ENCODE results near the gene SNX11. TPM values are rescaled to one million over a fixed set of nuclear protein-coding genes. Genes with fewer than 3 reads are reported as not detected.
A peak's percentile ranks its signal among the peaks of the same experiment; 100 is the strongest.

The SNX11 gene
- total RNA-seq, 1 donor from 2014 or later, result 44.0 TPM

DNA sequence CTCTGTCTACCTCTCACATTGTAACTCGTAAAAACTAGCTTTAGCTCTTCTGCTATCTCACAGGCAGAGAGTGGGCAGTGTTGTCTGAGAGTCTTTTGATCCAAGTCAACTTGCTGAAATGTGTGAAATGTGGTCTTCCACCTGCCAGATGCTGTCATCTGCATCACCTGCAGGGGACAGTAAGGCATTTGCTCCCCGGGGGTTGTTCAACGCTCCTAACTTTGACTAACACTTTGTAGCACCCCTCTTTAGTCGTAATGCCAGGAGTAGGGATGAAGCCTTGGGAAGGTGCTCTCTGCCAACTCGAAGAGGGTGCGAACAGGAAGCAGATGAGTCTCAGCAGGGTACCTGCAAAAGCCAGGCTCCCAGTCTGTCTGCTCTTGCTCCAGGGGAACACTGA lies 36.1 kb downstream of the SNX11 start:
- H3K36me3 Mint-ChIP-seq (ENCODE audit: unreplicated experiment), result no peaks in the 10 kb centered on the region

GRCh38 chr17:48144231-48144630 lies 36.7 kb downstream of the SNX11 start:
- no peak for DNase-seq
- TF ChIP-seq CTCF (IDR thresholded peaks at IDR 0.05; ENCODE audit: partially characterized antibody, unreplicated experiment), result no peak
- H3K4me1 Mint-ChIP-seq (ENCODE audit: low read depth, unreplicated experiment), result peaks cover 12% of the 10 kb centered on the region
- no peak overlapping the region for H3K4me3 Mint-ChIP-seq (ENCODE audit: unreplicated experiment)
- no peak overlapping the region for H3K27ac Mint-ChIP-seq (ENCODE audit: unreplicated experiment)
- H3K9me3 Mint-ChIP-seq (ENCODE audit: unreplicated experiment), result no peaks in the 10 kb centered on the region
- peaks cover 5% of the 10 kb centered on the region for H3K27me3 Mint-ChIP-seq (ENCODE audit: unreplicated experiment)
- no peaks in the 10 kb centered on the region for H3K36me3 Mint-ChIP-seq (ENCODE audit: unreplicated experiment)

More for the DNA sequence above, 36.1 kb downstream of the SNX11 start:
- no peak for DNase-seq
- H3K9me3 Mint-ChIP-seq (ENCODE audit: unreplicated experiment), result no peaks in the 10 kb centered on the region
- no peak overlapping the region for H3K27ac Mint-ChIP-seq (ENCODE audit: unreplicated experiment)
- peaks cover 3% of the 10 kb centered on the region for H3K27me3 Mint-ChIP-seq (ENCODE audit: unreplicated experiment)
- H3K4me3 Mint-ChIP-seq (ENCODE audit: unreplicated experiment), result no peak overlapping the region
- no peak for TF ChIP-seq CTCF (IDR thresholded peaks at IDR 0.05; ENCODE audit: partially characterized antibody, unreplicated experiment)
- H3K4me1 Mint-ChIP-seq (ENCODE audit: low read depth, unreplicated experiment), result peaks cover 7% of the 10 kb centered on the region

DNA sequence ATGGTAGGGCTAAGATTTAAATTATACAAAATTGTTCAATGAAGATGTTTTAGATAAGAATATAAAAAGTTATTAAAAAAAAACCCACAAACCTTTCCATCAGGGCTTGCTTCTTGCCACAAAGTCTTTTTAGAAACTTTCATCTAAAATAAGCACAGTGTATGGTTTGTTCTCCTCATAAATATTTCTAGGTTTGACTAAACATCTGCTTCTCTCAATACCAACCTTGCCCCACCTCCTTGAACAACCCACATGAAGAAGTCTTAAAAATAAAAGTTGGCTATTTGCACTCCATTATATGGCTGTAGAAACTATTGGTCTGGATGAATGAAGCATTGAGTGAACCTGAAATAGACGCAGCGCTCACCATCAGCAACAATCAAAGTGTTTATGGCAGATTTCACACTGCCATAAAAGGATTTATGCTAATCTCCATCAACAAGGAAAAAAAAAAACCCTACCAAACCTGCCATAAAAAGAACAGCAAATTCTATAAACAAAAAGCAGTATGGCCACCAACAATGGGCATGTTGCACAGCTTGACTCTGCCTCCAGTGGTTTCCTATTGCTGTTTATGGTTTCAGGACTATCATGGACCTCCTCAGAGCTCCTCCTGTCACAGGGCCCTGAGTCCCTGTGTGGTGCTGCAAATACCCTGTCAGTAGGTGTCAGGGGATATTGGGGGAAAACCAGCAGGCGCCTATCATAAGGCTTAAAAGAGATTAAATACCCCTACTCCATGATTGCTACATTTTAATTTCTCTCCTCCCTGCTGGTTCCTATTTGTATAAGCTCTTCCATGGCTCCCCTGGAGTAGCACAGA lies 37.6 kb downstream of the SNX11 start:
- DNase-seq, result no peak
- no peak for TF ChIP-seq CTCF (IDR thresholded peaks at IDR 0.05; ENCODE audit: partially characterized antibody, unreplicated experiment)
- Mint-ChIP-seq H3K27me3 (ENCODE audit: unreplicated experiment) (peaks cover 5% of the 10 kb centered on the region), H3K36me3 (ENCODE audit: unreplicated experiment) (no peaks in the 10 kb centered on the region), H3K27ac (ENCODE audit: unreplicated experiment) (no peak overlapping the region), H3K4me1 (ENCODE audit: low read depth, unreplicated experiment) (peaks cover 12% of the 10 kb centered on the region), H3K4me3 (ENCODE audit: unreplicated experiment) (no peak overlapping the region), H3K9me3 (ENCODE audit: unreplicated experiment) (no peaks in the 10 kb centered on the region)

- no peaks in the 10 kb centered on the region for H3K9me3 Mint-ChIP-seq (ENCODE audit: unreplicated experiment)
- peak overlapping the region; percentile 18 for H3K27ac Mint-ChIP-seq (ENCODE audit: unreplicated experiment)
- no peak for DNase-seq
- peaks cover 14% of the 10 kb centered on the region for H3K4me1 Mint-ChIP-seq (ENCODE audit: low read depth, unreplicated experiment)
- TF ChIP-seq CTCF (IDR thresholded peaks at IDR 0.05; ENCODE audit: partially characterized antibody, unreplicated experiment), result no peak
- H3K36me3 Mint-ChIP-seq (ENCODE audit: unreplicated experiment), result no peaks in the 10 kb centered on the region
- peaks cover 5% of the 10 kb centered on the region for H3K27me3 Mint-ChIP-seq (ENCODE audit: unreplicated experiment)
- peak overlapping the region; percentile 44 for H3K4me3 Mint-ChIP-seq (ENCODE audit: unreplicated experiment)
Observed at GRCh38 chr17:48148029-48148770, 40.6 kb downstream of the SNX11 start.
